IPS-18c (cell line): ENCODE results near the gene TRIM16.
"Not testable (repeated sequence)": the region's sequence is repeated elsewhere in the genome, so short reads cannot be mapped to it uniquely, and the experiment has no call there.

Experiments used
- H3K4me3 ChIP-seq: 2 replicates; pipeline ENCODE4 v1.7.0; 2013; ENCODE audit warnings: low read depth, mild to moderate bottlenecking, low read length, moderate library complexity; ENCODE audit not compliant: insufficient read depth
- H3K9me3 ChIP-seq: one replicate; pipeline ENCODE4 v1.6.1; 2013; ENCODE audit warnings: mild to moderate bottlenecking, low read length, moderate library complexity; ENCODE audit not compliant: control insufficient read depth, insufficient read depth

Gene TRIM16

GRCh38 chr17:15663176-15663575 lies 20.9 kb downstream of the TRIM16 start:
- Histone ChIP-seq H3K4me3 (no peak overlapping the region), H3K9me3 (peaks cover 3% of the 10 kb centered on the region)

DNA sequence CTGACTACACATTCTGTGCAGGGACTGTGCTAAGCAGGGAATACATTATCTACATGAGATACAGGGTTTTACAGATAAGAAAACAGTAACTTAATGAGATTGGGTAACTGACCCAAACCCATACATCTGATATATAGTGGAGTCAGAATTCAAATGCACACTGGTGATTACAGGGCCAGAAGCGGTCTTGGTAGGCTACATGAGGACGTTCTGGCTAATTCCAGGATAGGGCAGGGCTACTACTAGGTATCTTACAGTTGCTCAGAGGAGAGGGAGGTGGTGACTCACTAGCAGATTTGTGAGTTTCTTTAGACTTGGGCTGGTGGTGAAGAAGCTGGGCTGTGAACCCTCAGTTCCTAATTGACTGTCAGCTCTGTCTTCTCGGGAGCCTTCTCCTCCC lies 21.4 kb downstream of the TRIM16 start:
- Histone ChIP-seq H3K4me3 (no peak overlapping the region), H3K9me3 (peaks cover 3% of the 10 kb centered on the region)

GRCh38 chr17:15660077-15660476 lies 24.0 kb downstream of the TRIM16 start:
- Histone ChIP-seq H3K4me3 (no peak overlapping the region), H3K9me3 (peaks cover 3% of the 10 kb centered on the region)

DNA sequence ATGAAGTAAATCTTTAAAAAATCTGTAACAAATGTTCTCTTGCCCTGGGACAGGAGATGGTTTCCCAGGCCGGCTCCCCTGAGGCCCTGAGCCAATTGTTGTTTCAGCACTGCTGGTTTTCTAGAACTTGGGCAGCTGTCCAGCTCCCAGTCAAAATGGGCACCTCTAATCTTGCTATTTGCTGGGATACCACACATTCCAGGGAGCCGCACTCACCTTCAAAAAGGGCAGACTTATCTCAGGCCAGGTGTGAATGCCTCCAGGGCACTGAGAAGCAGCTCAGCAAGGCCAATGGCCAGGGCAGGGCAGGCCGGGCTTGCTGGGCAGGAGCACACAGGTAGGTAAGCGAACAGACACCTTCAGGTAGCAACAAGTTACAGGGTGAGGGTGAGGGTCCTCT lies 24.4 kb downstream of the TRIM16 start:
- H3K4me3 ChIP-seq = no peak overlapping the region

DNA sequence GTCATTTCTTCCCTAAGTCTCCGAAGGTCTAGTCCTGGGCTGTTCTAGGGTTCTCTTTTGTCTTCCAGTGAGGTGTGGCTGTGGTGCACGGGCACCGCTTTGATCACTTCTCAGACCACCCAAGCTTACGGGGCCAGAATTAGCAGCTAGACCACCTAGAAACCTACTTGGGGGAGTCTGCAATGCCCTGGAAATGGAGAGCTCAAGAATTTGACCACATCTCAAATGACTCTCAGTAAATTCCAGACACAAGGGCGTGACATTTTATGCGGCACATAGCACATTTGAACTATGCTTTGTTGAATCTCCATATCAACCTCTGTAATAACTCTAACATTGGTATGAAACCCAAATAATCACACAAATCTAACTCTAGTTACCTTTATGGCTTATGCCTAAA lies 24.9 kb downstream of the TRIM16 start:
- 0 out of 2 replicates have a peak overlapping the region, but pooled peaks have one; percentile 12 for H3K4me3 ChIP-seq
- H3K9me3 ChIP-seq = peaks cover 3% of the 10 kb centered on the region

More for the DNA sequence above, 24.4 kb downstream of the TRIM16 start:
- H3K9me3 ChIP-seq = peaks cover 3% of the 10 kb centered on the region

GRCh38 chr17:15658296-15658695 lies 25.8 kb downstream of the TRIM16 start:
- H3K9me3 ChIP-seq = peaks cover 3% of the 10 kb centered on the region
- H3K4me3 ChIP-seq = no peak overlapping the region

DNA sequence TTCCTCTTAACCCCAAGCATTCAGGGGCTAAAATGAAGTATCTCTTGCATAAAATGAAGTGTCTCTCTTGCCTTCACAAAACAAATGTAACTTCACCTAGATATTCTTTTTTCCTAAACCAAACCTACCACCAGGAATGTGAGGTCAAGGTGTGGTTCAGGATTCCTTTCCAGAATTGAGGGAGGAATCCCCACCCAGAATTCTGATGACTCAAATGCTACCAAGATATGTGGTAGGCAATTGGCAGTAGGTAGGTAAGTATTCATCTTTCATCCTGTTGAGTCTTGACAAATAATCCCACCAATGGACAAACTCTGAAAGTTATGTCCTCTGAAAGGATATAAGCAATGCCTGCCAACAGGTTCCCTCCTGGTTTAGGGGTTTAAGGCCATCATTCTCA lies 26.2 kb downstream of the TRIM16 start:
- peaks cover 3% of the 10 kb centered on the region for H3K9me3 ChIP-seq
- H3K4me3 ChIP-seq = no peak overlapping the region

- Histone ChIP-seq H3K9me3 (peaks cover 1% of the 10 kb centered on the region), H3K4me3 (no peak overlapping the region)
Observed at GRCh38 chr17:15654886-15655561, 29.1 kb downstream of the TRIM16 start.

GRCh38 chr17:15654401-15654800 lies 29.7 kb downstream of the TRIM16 start:
- H3K9me3 ChIP-seq, H3K4me3 ChIP-seq: not testable (repeated sequence)

DNA sequence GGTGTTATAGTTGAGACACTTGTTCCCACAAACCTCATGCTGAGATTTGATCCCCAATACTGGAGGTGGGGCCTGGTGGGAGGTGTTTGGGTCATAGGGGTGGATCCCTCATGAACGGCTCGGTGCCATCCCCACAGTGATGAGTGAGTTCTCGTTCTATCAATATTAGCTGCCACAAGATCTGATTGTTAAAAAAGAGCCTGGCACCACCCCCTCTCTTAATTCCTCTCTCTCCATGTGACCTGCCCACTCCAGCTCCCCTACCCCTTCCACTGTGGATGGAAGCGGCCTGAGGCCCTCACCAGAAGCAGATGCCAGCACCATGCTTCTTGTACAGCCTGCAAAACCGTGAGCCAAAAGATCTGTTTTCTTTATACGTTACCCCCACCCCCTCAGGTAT lies 31.2 kb downstream of the TRIM16 start:
- no peaks in the 10 kb centered on the region for H3K9me3 ChIP-seq
- H3K4me3 ChIP-seq = no peak overlapping the region

DNA sequence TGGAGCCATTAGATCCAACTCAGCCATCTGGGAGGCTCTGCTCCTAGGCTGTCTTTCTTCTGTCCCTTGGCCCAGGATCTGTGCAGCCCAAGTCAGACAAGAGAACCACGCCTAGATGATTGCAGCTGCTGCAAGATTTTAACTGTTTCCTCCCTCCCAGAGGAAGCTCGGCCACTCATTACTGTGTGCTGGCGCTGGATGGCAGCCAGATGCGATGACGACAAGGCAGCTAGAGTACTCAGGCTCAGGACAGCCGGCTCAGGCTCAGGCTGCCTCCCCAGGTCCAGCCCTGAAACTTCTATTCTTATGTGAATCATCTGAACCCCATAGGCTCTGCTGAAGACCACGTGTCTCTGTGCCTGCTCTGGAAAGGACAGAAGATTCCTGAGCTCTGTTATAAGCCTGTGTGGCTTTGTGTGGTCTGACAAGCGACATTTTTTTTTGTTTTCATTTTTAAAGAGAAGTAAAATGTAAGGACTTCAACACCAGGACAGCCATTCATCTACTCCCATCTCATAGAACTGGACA lies 32.5 kb downstream of the TRIM16 start:
- H3K4me3 ChIP-seq = no peak overlapping the region
- no peaks in the 10 kb centered on the region for H3K9me3 ChIP-seq

- Histone ChIP-seq H3K4me3 (no peak overlapping the region), H3K9me3 (no peaks in the 10 kb centered on the region)
Observed at GRCh38 chr17:15650741-15651582, 33.1 kb downstream of the TRIM16 start.

DNA sequence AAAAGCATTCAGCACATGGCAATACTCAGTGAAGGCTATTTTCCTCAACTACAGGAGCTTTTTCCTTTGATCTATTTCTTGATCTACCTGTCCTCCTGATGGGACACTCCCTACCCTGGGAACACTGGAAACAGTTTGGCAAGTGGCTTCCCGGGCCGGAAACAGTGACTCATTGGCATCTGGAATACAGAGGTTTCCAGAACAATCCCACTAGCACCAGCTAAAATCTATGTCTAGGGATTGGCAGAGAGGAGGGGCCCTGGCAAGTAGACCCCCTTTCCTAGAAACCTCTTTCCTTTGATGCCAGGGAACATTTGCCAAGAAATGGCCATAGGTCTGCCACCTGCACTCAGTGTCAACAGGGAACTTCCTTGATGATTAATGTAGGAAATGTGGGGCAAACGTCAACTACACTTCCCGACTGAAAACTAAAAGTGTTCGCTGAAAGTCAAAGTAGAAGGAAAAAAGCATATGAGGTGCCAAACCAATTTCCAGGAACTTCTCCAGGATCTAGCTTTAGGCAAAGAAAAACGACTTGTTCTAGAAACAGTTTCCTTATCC lies 34.2 kb downstream of the TRIM16 start:
- no peak overlapping the region for H3K4me3 ChIP-seq
- no peaks in the 10 kb centered on the region for H3K9me3 ChIP-seq

DNA sequence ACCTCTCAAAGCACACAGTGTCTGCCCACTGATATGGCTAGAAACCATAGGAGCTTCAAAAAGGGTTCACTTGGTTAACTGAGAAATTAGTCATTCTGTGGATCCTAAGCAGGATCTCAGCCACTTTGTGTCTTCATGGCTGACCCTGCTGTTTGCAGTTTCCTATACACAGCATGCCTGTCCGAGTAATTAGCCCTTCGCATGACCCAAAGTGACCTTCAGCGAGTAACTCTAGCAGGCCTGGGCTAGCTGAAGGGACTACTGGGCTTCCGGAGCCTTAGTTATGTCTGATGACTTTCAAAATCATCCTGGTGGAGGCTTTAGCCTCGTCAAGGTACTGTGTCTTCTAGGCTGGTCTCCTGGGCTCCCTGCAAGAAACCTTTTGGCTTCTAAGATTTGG lies 35.7 kb downstream of the TRIM16 start:
- H3K4me3 ChIP-seq = no peak overlapping the region
- no peaks in the 10 kb centered on the region for H3K9me3 ChIP-seq

DNA sequence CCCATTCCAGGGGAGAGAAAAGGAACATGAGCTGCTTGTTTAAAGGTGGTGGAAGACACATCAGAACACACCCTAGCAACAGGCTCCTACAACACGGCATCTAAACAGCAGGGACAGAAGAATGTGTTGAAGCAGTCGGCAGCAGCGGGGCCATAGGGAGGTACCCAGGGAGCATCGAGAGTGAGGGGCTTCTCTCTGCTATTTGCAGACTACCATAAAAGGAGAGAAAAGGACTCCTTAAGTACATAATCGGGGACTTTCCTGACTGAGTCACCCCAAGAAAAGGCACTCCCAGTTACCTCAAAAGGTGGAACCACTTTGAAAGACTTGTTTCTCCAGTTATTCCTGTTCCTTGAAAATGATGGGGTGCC lies 38.2 kb downstream of the TRIM16 start:
- H3K4me3 ChIP-seq, H3K9me3 ChIP-seq: not testable (repeated sequence)

- not testable (repeated sequence) for H3K4me3 ChIP-seq, H3K9me3 ChIP-seq
Observed at GRCh38 chr17:15645099-15645941, 38.8 kb downstream of the TRIM16 start.

GRCh38 chr17:15642505-15643251 lies 41.4 kb downstream of the TRIM16 start:
- H3K9me3 ChIP-seq, H3K4me3 ChIP-seq: not testable (repeated sequence)
